HG03280 (cell line): ENCODE measurements around the gene HTRA1.

Experiments
- ATAC-seq: cut with Tn5 transposase; IDR thresholded peaks from one replicate; pipeline ENCODE4 v1.9.1; 2021; ENCODE audit warnings: mild to moderate bottlenecking, moderate library complexity; ENCODE audit not compliant: unreplicated experiment

HTRA1 gene

GRCh38 chr10:122471531-122472177 lies 10.3 kb downstream of the HTRA1 start:
- ATAC-seq, result no peak

- no peak for ATAC-seq
Measured at GRCh38 chr10:122473116-122473515, 11.8 kb downstream of the HTRA1 start.

GRCh38 chr10:122474131-122474818 lies 12.9 kb downstream of the HTRA1 start:
- ATAC-seq, result no peak

GRCh38 chr10:122475100-122475499 lies 13.7 kb downstream of the HTRA1 start:
- ATAC-seq, result no peak

- ATAC-seq, result no peak
Measured at GRCh38 chr10:122475591-122476332, 14.4 kb downstream of the HTRA1 start.

GRCh38 chr10:122476333-122476695 lies 15.0 kb downstream of the HTRA1 start:
- ATAC-seq, result no peak

GRCh38 chr10:122477436-122477835 lies 16.1 kb downstream of the HTRA1 start:
- ATAC-seq, result no peak

GRCh38 chr10:122478971-122479370 lies 17.6 kb downstream of the HTRA1 start:
- no peak for ATAC-seq

- no peak for ATAC-seq
Measured at GRCh38 chr10:122480146-122480833, 18.9 kb downstream of the HTRA1 start.

- ATAC-seq, result no peak
Measured at GRCh38 chr10:122481296-122482056, 20.1 kb downstream of the HTRA1 start.

- ATAC-seq, result no peak
Measured at GRCh38 chr10:122484276-122485060, 23.1 kb downstream of the HTRA1 start.

GRCh38 chr10:122485670-122486069 lies 24.3 kb downstream of the HTRA1 start:
- no peak for ATAC-seq

- no peak for ATAC-seq
Measured at GRCh38 chr10:122486406-122487080, 25.2 kb downstream of the HTRA1 start.

GRCh38 chr10:122487174-122487765 lies 25.9 kb downstream of the HTRA1 start:
- ATAC-seq, result no peak

GRCh38 chr10:122490268-122490667 lies 28.9 kb downstream of the HTRA1 start:
- ATAC-seq, result no peak

GRCh38 chr10:122490786-122491680 lies 29.7 kb downstream of the HTRA1 start:
- no peak for ATAC-seq

GRCh38 chr10:122492006-122492405 lies 30.7 kb downstream of the HTRA1 start:
- ATAC-seq, result no peak

- no peak for ATAC-seq
Measured at GRCh38 chr10:122492999-122493481, 31.7 kb downstream of the HTRA1 start.
